ENCODE measurements around the gene DEFB127. TPM values are rescaled to one million over a fixed set of nuclear protein-coding genes. Genes with fewer than 3 reads are reported as not detected.

The DEFB127 gene, protein sequence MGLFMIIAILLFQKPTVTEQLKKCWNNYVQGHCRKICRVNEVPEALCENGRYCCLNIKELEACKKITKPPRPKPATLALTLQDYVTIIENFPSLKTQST
- not detected in 2 replicates for total RNA-seq

DNA sequence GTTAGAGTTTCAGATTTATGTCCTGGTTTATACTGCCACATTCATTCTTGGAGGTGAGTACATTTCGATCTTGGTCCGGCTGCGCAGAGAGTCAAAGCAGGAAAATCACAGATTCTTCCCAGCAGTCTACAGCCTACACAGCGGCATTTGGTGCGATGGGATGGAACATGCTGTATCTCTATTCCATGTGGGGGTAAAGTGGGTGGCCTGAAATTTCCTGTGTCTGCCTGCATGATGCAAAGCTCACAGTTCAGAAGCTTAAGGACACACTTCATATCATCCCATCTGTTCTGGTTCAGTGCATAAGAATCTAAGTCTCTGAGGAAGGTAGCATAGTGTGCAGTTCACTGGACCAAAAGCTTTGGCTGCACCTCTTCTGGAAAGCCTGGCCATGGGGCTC lies at the start of gene DEFB127:
DEFB127 (plus strand) TSS at position 301 of the 400 bp plus-strand sequence; CDS start at position 392, 91 bp downstream.

DNA sequence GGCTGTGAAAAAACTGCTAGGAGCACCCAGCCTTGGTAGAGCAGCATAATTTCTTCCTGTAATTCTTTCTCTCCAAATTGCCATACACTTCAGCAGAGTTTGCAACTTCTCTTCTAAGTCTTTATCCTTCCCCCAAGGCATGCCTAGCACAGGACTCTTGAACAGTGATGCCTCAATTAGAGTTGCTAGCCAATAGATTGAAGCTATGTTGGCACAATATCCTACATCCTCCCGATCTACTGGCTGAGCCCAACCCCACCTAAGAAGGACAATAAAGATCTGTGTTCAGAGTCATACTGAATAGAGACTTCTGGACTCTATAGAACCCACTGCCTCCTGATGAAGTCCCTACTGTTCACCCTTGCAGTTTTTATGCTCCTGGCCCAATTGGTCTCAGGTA lies 15.0 kb upstream of the DEFB127 start, which contains the start of gene DEFB126:
DEFB126 (plus strand) TSS at position 301 of the 400 bp plus-strand sequence; CDS start at position 340, 39 bp downstream.

DNA sequence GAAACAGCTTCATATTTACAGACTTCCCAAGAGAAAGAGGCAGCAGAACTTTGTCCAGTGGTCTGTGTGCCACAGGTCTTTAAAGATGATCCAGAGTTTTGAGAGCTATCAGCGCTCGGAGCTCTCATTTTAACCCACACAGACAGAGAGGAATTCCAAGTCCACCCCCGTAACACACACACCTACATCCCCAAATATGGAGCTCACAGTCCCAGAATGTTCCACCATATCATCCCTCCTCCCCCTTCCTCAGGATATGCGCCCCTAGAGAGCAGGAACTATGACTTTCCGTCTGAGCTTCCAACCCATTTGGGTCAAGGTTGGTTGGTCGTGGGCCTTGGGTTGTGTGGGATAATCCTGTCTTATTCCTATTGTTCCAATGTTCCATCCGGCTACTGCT lies 32.4 kb downstream of the DEFB127 start, which contains the start of gene DEFB128:
DEFB128 (minus strand) TSS at position 101 of the 400 bp plus-strand sequence; CDS start at position 13, 88 bp downstream.

Other genes with a start within 250 kb of the DEFB127 start
- gene DEFB125, start 69.8 kb upstream of the DEFB127 start, total RNA-seq, result not detected in 2 replicates
- gene DEFB126, start 14.9 kb upstream of the DEFB127 start, total RNA-seq, result not detected in 2 replicates
- not detected in 2 replicates for gene DEFB128, start 32.3 kb downstream of the DEFB127 start, total RNA-seq
- gene DEFB129, start 69.8 kb downstream of the DEFB127 start, total RNA-seq, result not detected in 2 replicates
- not detected in 2 replicates for gene DEFB132, start 100.3 kb downstream of the DEFB127 start, total RNA-seq
- 0.15 and 0.23 TPM in 2 replicates for gene C20orf96, start 133.3 kb downstream of the DEFB127 start, total RNA-seq
- 9.2 and 11.5 TPM in 2 replicates for gene ZCCHC3, start 140.1 kb downstream of the DEFB127 start, total RNA-seq
- gene SOX12, start 168.1 kb downstream of the DEFB127 start, total RNA-seq, result 6.6 and 8.9 TPM in 2 replicates
- gene NRSN2, start 189.7 kb downstream of the DEFB127 start, total RNA-seq, result 38.7 and 58.4 TPM in 2 replicates
- 309 and 564 TPM in 2 replicates for gene TRIB3, start 223.3 kb downstream of the DEFB127 start, total RNA-seq

All from hair follicular keratinocyte (primary cell).